Mucosa of descending colon (tissue), 3 donors: ENCODE data around the gene ASB12. TPM values are rescaled to one million over a fixed set of nuclear protein-coding genes. Genes with fewer than 3 reads are reported as not detected.

Experiments used
- ATAC-seq: fragments of 200-7000 bp; cut with Tn5 transposase; one replicate; pipeline ENCODE4 v1.9.1; 2020; ENCODE audit warnings: mild to moderate bottlenecking, moderate library complexity
- DNase-seq, 3 donors: peaks; one replicate each; pipeline ENCODE4 v3.0.0-alpha.2; 2020
- H3K36me3 ChIP-seq: fragments of 200-600 bp; one replicate; pipeline ENCODE4 v1.8.0; 2021; ENCODE audit warnings: low read depth, mild to moderate bottlenecking
- H3K4me1 ChIP-seq: fragments of 200-600 bp; one replicate; pipeline ENCODE4 v1.8.0; 2021; ENCODE audit warnings: low read depth, mild to moderate bottlenecking
- H3K4me3 ChIP-seq: fragments of 200-600 bp; one replicate; pipeline ENCODE4 v1.8.0; 2021; ENCODE audit warnings: mild to moderate bottlenecking
- H3K9me3 ChIP-seq: fragments of 200-600 bp; one replicate; pipeline ENCODE4 v1.8.0; 2021; ENCODE audit warnings: mild to moderate bottlenecking
- CTCF ChIP-seq: fragments of 200-600 bp; IDR thresholded peaks from one replicate; pipeline ENCODE4 v1.8.0; 2022; ENCODE audit warnings: antibody characterized with exemption, mild to moderate bottlenecking
- intact Hi-C, 2 donors: fragments of 100-400 bp; cut with DNase I in 1 of 2; cut with micrococcal nuclease in 1 of 2; formaldehyde crosslinking; loops; one replicate each; pipeline versions ENCODE4 v1.11.0 to v1.11.1; 2022; cut with DNase I, micrococcal nuclease
- total RNA-seq, 3 donors: library from RNA; stranded (reverse); fragmentation: NEBNext Ultra II Directional in 2 of 3; extraction: Animal tissue kit (Norgen Biotek cat#: 25700) in 2 of 3; gene quantifications; one replicate each; pipeline versions ENCODE4 v1.2.1 to v1.2.4, GENCODE V29; 2021 to 2023
- donor health status: DM: no; HTN: no; CAD: no; lungs with moderate emphysema.
- donor health status: DM: no; HTN: no; CAD: no.
- donor health status: DM: no; HTN: yes; CAD: no.

ASB12 gene
- total RNA-seq, 3 donors from 2014 or later = 0.38 to 1.2 (median 0.39) TPM

- ATAC-seq = no peak
- intact Hi-C loops = no loop called here
These were observed 23.7 kb downstream of the ASB12 start for GRCh38 chrX:64206556-64207162.

GRCh38 chrX:64205735-64206501, 24.5 kb downstream of the ASB12 start:
- intact Hi-C loops = no loop called here
- Histone ChIP-seq H3K36me3 (no peaks in the 10 kb centered on the region), H3K4me3 (peak overlapping the region; percentile 42), H3K9me3 (no peaks in the 10 kb centered on the region), H3K4me1 (no peaks in the 10 kb centered on the region)
- DNase-seq (peak; percentile 94 to 96 (median 95)), ATAC-seq (peak; percentile 91)
- TF ChIP-seq CTCF = no peak

More at GRCh38 chrX:64206556-64207162, 23.7 kb downstream of the ASB12 start:
- DNase-seq = peak in 1 of 3 donors; percentile 19
- no peak for TF ChIP-seq CTCF
- Histone ChIP-seq H3K4me1 (no peaks in the 10 kb centered on the region), H3K4me3 (no peak overlapping the region), H3K9me3 (no peaks in the 10 kb centered on the region), H3K36me3 (no peaks in the 10 kb centered on the region)

- Histone ChIP-seq H3K36me3 (no peaks in the 10 kb centered on the region), H3K4me1 (no peaks in the 10 kb centered on the region), H3K9me3 (no peaks in the 10 kb centered on the region), H3K4me3 (peak within 1 kb of the TSS; percentile 42)
- peak; percentile 69 for ATAC-seq
- no peak for TF ChIP-seq CTCF
- no peak for DNase-seq
- intact Hi-C loops = no loop called here
These were observed 25.0 kb downstream of the ASB12 start, which contains the start of gene AMER1 for GRCh38 chrX:64205441-64205734. AMER1 (minus strand) TSS chrX:64205708; CDS start chrX:64193286, 12,422 bp downstream.

DNA sequence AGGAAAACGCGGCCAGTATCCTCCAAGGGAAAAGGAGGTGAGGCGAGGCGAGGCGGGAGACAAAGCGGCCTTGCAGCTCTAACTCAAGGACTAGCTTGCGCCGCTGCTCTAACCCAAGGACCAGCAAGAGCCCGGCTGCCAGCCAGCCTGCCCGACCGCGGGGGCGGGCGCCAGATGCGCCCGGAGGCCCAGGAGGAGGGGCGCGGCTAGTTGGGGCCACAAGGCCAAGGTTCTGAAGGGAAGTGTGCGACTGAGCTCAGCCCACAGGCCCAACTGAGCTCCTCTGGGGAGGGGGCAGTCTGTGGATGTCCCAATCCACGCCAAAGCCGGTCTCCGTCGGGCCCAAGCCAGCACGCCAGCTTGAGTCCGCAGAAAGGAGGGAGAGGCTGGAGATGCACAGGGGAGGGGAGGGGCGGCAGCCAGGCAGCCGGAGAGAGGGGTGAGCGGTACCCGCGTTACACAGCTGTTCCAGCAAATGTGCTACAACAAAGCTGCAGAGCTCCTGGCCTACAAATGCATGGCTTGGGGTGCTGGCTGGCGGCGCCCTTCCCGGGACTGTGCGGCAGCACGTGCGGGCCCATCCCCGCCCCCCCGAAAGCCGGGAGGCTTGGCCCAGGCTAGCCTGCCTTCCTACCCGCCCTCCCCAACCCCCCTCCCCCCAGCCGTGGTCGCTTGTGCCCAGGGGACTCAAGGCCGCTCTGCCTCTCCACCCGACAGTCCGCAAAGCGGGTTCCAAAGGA, 25.5 kb downstream of the ASB12 start:
- no peaks in the 10 kb centered on the region for H3K36me3 ChIP-seq
- H3K4me3 ChIP-seq = peak overlapping the region; percentile 42
- TF ChIP-seq CTCF = no peak
- no peaks in the 10 kb centered on the region for H3K9me3 ChIP-seq
- intact Hi-C loops = no loop called here
- peak; percentile 23 for ATAC-seq
- no peaks in the 10 kb centered on the region for H3K4me1 ChIP-seq
- DNase-seq = peak; percentile 32 to 59 (median 59)

- no peaks in the 10 kb centered on the region for H3K36me3 ChIP-seq
- DNase-seq (peak; percentile 8 to 56 (median 31)), ATAC-seq (no peak)
- H3K4me3 ChIP-seq = no peak overlapping the region
- TF ChIP-seq CTCF = no peak
- no peaks in the 10 kb centered on the region for H3K9me3 ChIP-seq
- intact Hi-C loops = no loop called here
- no peaks in the 10 kb centered on the region for H3K4me1 ChIP-seq
These were observed 26.2 kb downstream of the ASB12 start for GRCh38 chrX:64204252-64204651.
